Frontal cortex (tissue), 4 donors: ENCODE data around the gene QPCT. TPM values are rescaled to one million over a fixed set of nuclear protein-coding genes. Genes with fewer than 3 reads are reported as not detected.
"Not testable (repeated sequence)": the region's sequence is repeated elsewhere in the genome, so short reads cannot be mapped to it uniquely, and the experiment has no call there.

Experiments used
- DNase-seq, 2 donors: peaks; one replicate each; pipeline ENCODE4 v3.0.0; 2012; ENCODE audit warnings: low spot score in 2 of 2
- FAIRE-seq: peaks from 2 replicates; lab custom pipeline; 2012; peaks lifted over from hg19 to GRCh38; lab: Jason Lieb, UNC
- total RNA-seq: library from RNA; depleted of rRNA; stranded (reverse); fragments of >200 nt; gene quantifications from one replicate; pipeline ENCODE4 v1.2.3, GENCODE V29; 2014
- donor health status: control.
- donor health status: control.
- donor health status: control.

The QPCT gene
- total RNA-seq, 1 donor from 2014 or later = 22.0 TPM

DNA sequence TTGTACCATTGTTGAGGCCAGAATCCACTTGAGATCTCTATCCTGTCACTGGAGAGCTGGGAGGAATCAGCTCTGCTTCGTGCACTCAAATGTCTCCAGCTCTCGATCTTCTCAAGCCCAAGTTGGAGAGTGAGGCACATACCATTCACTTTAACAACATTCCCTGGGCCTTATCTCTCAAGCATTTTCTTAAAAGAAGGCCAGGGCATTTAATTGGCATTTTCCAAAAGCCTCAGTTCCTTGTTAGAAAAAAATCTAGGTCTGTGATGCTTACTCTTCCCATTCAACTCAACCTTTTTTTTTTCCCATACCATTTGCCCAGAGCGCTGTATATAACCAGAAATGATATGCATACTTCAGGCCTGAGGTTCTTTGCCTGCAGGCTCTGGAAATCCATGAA is 10.1 kb downstream of the QPCT start:
- DNase-seq = no peak
- FAIRE-seq = no peak

DNA sequence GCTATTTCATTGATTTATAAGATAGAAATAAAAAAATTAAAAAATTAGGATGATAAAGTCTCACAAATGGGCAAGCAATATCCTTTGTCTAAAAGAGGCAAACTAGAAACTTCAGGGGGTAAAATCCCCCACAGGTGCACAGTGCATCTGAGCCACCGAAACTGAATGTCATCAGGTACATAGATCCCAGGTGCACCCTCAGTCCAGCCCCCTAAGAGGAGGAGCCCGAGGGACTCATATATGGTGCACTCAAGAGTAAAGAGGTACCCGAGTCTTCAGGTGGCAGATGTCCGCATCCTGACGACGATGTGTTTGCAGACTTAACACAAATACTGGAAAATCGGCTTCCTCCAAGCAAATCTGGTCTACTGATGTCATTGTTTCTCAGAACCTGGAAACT is 11.3 kb downstream of the QPCT start:
- DNase-seq (no peak), FAIRE-seq (no peak)

DNA sequence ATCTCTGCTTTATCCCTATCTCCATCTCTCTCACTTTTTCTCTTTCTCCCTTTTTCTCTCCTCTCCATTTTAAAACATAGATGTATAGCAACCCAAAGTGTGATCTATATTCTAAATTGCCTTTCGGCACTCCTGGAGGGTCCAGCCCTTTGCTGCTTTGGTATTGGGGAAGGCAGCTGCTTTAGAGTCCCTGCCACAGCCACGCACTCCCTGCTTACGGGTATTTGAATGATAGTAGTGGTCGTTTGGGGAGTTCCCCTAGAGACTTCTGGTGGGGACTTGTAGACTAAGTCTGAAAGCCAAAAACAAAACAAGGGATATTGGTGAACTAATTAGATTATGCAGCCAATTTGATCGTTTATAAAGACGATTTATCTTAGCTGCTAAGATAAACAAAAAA is 11.9 kb downstream of the QPCT start:
- DNase-seq (no peak), FAIRE-seq (no peak)

DNA sequence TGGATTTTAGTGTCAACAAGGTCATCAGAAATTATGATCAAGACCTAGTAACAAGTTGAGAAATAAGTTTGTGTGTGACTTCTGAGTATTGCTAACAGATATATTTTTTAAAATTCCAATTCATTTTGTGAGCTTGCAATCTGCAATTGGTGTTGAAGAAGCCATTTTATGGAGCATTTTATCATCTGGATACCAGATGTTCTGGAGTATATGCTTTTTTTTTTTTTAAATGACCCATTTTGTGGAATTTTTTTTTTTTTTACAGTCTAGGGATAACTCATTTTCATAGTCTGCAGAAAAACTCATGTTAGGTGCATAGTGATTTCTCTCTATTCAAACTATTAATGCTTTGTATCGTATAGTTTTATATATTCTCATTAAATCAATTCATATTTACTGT is 12.6 kb downstream of the QPCT start:
- DNase-seq = no peak
- no peak for FAIRE-seq

DNA sequence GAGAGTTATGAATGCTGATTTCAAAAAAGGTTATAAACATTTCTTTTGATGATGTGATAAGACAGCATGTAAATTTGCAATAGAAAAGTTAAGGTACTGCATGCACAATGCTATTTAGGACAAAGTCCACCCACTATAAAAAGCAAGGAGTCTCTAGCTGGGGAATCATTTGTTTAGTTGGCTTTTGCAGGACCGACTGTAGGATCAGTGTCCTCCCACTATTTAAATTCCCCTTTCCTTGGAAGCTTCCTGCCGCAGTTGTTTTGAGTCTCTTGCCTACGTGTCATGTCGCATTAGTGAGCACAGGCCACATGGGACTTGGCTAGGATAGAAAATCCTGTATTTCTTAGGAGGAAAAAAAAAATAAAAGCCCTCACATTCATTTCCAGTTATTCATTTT is 13.1 kb downstream of the QPCT start:
- no peak for DNase-seq
- no peak for FAIRE-seq

DNA sequence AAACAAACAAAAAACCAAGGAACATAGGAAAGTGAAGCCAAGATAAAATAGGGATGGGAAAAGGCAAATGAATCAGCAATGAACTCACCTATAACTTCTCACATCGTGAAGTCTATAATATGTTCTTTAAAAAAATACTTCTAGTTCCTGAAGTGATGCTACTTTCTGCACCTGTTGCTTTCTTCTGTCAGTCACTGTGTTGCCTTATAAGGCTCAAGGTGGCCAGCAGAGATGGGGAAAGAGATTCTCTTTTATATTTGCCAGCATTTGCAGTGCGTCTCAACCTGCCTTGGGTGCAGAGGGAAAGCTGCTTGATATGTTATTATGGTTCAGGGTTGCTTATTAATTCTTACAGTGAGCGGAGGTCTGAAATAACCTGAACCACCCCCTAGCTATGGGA is 14.0 kb downstream of the QPCT start:
- FAIRE-seq (no peak), DNase-seq (no peak)

DNA sequence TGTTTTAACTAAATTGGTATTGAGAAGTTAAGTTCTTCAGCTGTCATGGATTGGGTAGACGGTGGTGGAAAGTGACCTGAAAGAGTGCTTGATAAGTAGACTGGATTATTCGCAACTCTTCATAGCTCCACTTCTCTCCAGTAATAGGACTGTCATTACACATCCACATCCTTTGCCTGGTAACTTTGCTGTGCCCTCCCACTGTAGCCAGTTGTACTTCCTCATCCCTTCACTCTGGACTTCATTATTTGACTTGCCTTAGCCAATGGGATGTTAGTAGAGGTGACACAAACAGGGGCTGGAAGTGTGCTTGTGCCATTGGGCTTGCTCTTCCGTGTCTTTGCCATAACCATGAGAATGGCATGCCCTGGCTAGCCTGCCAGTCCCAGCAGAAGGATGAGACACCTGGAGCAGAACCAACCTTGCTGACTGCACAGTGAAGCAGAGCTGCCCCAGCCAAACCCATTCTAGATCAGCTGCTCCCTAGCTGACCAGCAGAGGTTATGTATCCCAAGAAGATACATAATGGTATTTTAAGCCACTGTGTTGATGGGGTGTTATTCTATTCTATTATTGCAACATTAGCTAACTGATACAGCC is 16.9 kb downstream of the QPCT start:
- DNase-seq (no peak), FAIRE-seq (no peak)

DNA sequence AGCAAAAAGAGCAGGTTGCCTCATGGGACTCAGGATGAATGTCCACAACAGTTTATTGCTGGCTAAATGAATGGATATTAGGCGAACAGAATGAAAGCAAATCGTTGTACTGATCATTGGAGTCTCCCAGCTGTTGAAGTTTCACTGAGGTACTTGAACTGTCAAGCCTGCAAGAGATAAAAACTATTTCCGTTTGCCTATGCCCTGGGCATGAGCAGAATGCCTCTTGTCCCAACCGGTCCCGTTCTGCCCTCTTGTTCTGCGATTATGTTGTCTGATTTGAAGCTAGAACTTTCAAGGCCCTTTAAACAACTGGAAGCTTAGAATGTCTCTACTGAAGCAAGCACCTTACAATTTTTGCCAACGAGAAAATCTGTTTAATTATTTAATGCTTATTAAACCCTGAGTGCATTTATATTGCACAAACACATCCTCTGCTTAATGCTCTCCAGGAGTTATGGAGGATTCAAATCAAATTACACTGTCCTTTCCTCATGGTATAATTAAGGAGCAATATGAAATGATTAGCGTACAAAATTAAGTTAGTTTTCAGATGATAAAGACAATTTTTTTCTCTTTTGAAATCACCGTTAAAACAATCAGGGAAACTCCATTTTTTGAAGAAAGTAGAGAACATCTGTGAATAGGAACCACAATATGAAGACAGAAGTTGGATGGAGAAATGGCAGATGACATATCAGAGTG is 17.7 kb downstream of the QPCT start:
- DNase-seq (no peak), FAIRE-seq (no peak)

DNA sequence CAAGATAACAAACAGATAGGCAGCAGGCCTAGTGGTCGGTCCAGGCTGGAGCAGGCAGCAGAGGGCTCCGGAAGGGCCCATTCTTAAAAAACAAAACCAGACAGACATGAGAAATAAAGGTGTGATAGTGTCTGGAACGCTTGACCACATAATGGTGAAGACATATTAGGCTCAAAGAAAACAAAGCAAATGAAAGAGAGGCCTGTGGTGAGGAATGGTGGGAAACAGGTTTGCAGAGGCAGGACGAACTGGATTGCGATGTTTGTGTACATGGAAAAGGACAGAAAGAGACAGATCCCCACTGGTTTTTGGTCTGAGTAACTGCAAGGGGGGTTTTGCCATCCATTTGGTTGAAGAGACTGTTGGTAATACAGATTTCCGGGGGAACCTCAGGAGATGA is 19.9 kb downstream of the QPCT start:
- FAIRE-seq = no peak

DNA sequence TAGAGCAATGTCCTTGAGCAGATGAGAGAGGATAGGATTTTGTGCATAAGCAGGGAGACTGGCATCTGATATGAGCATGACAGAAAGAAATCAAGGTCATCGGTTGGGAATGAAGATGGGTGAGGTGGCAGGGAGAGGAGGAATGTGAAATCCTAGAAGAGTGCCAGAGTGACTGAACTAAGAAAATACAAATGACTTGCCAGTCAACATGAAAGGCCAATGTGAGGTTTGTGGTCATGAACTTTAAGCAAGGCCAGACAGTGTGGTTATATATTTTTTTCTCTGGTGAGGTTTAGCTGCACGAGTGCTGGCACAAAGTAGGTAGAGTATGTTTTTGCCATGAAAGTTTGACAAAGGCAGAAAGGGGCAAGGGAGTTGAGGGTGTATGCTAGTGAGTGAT is 21.2 kb downstream of the QPCT start:
- DNase-seq = no peak

More for the DNA sequence above, 19.9 kb downstream of the QPCT start:
- DNase-seq = no peak

DNA sequence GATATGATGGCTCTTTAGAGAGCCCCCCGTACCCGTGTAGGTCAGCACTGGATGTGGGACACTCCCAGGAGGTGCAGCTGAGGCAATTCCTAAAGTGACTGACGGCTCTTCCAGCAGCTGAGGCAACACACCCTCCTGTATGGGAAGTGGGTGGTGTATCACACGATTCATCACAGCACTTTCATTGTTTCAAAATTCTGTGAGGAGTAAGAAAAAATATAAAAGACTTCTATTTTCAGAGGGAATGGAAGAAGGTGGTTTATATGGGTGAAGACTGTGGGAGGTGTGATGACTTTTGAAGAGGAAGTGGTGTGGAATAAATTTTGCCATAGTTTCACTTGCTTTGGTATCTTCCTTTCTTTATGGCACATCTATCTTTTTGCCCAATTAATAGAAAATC is 22.3 kb downstream of the QPCT start:
- DNase-seq = no peak
- no peak for FAIRE-seq

More for the DNA sequence above, 21.2 kb downstream of the QPCT start:
- no peak for FAIRE-seq

DNA sequence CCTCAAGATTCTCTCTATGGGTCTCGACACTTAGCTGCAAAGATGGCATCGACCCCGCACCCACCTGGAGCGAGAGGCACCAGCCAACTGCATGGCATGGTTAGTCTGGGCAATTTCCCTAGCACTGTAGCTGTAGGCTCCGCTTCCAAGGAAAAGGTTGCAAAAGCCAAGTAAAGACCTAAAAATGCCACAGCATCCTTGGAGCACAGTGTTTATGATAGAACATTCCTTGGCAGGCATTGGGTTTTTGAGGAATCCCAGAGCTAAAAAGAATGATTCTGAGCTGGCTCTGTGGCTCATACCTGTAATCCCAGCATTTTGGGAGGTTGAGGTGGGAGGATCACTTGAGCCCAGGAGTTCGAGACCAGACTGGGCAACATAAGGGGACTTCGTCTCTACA is 22.9 kb downstream of the QPCT start:
- DNase-seq = no peak
- FAIRE-seq = no peak

DNA sequence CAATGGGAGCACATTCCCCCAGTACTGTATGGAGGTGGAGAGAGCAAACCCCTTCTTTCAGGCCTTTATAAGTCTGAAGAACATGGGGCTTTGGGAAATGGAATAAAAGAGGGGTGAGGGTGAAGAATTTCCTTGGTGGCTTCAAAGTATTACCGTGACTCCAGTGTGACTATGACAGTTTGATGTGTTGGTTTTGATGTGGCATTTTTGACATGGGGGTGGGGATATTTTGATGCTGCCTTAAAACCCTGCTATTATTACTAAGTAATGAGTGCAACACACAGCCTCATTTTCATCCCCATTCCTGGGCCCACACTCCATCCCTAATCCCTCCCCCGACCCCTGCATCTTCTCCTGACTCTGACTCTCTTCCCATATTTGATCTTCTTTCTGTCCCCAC is 23.6 kb downstream of the QPCT start:
- DNase-seq (no peak), FAIRE-seq (no peak)

DNA sequence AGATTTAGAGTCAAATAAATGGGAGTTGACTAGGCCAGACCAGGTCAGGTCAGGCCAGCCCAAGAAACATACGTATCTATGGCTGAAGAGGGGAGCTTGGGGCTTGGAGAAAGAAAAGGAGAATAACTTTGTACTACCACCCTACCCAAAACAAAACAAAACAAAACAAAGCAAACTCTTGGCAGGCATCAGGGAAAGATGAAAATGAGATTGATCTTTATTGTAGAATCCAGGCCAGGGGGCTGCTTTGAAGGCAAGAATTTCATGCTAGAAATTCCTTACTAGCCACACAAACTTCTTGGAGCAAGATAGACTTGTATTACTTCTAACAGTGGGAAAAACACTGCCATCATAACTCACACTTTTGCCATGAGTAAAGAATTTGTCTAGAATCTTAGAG is 26.2 kb downstream of the QPCT start:
- FAIRE-seq (no peak), DNase-seq (no peak)

DNA sequence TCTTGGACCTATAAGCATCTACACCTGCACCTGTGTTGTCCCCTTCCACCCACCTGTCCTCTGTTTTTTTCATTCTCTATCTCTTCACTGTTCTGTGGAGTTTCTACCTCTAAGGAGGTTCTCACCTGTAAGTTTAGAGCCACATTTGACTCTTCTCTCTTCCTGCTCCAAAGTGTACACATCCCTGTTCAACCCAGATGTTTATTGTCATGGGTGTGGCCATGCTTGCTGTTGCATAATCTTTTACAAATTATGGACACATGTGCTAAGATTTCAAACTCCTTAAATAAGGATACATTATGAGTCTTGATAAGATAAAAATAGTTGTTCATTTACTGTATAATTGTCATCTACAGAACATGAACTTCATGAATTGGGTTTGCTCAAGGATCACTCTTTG is 27.6 kb downstream of the QPCT start:
- FAIRE-seq = no peak

DNA sequence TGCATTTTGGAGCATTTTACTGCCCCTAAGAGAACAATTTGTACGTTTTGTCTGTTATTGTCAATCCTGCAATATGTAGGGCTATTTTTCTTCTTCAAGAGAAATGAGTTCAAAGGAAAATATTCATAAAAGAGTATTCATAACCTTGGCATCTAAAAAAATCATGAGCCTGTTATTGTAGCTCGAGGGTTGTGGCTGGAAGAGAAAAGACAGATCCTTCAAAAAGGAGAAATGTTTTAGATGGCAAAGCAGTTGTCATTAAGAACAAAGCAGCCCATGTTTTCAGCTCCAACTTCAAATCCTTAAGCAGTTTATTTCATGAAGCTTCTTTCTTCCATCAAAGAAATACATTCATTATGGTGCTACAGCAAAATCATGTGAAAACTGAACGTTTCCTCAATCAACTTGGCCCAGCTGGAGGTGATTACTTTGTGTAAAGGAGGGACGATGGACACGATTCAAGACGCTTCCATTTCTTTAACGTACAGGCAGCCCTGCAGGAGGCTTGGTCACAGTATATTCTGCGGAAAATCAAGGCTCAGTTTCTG is 31.4 kb downstream of the QPCT start:
- DNase-seq (no peak), FAIRE-seq (no peak)

More for the DNA sequence above, 27.6 kb downstream of the QPCT start:
- DNase-seq = no peak

DNA sequence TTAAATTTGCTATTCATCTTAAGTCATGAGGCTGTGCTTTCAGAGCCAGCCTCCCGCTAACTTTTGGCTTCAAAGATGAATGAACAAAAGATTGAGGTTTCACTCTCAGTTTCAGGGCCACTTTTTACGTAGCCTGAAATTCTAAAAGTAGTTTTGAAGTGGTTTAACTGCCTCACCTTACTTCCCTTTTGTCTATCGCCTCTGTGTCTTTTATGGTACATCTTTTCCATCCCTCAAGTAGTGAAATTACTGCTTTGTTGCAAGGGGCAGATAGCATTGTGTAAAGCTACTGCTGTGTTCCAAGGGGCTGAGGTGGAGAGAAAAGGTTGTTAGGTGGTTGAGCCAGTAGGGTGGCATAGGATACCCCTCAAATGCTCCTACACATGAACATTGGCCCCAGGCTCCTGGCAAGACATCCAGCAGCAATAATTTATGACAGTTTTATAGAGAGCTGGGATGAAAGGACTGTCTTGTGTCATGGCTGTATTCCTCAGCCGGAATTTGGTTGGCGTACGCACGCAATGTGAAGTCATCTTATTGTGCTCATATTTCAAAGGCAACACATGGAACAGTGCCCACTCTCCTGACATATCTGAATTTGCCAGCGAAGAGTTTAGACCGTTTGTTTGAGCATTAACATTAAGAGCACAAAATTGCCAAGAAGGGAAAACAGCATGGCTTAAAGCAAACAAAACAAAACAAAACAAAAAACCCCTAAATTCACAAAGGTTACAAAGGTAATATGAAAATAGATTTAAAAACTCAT is 32.2 kb downstream of the QPCT start:
- FAIRE-seq (no peak), DNase-seq (no peak)

DNA sequence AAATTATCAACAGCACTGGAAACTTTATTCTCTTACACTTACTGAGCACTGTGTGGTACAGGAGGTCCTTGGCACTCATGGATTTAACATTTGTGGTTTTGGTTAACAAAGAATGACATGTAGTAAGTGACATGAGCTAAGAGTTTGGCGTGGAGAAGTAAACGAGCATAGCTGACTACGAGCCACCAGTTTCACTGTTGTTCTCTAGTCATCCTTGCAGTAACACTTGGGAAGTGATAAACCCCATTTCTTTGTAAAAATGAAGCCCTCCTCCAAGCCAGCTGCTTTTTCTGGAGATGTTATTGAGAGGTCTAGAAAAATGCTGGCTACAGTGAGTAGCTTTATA is 32.7 kb downstream of the QPCT start:
- DNase-seq = no peak
- no peak for FAIRE-seq

DNA sequence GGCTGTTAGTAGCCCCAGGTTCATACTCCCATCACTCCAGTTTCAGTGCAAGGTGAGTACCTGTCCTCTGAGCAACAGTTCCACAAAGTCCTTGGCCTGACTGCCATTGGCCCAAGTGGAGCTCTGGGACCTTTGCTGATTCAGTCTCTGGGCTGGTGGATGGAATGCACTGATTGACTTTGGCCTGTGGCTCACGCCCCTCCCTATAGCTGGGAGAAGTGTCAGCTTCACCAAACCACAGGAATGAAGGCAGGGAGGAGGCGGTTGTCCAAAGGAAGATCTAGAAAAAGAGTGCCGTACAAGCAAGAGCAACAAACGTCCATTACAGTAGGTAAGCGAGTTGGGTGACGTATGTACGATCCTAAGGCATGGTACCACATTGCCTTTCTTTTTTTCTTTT is 34.0 kb downstream of the QPCT start:
- no peak for DNase-seq
- no peak for FAIRE-seq

DNA sequence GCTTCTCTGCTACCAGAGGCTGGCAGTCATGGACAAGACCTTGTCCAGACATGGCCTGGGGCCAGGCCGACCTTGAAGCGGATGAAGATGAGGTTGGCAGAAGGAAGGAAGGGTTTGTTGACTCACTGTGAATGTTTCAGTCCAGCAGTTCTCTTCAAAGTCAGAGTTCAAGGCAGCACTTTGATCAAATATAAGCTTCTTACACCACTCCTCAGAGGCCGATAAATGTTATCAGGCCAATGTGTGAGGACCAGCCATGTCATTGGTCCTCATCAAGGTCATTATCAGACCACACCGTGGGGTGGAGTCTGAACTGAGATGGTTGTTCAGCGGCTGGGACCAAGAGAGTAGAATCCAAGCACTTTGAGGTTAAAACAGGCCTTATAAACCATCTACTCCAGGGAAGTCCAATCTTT is 35.5 kb downstream of the QPCT start:
- FAIRE-seq (no peak), DNase-seq (no peak)

DNA sequence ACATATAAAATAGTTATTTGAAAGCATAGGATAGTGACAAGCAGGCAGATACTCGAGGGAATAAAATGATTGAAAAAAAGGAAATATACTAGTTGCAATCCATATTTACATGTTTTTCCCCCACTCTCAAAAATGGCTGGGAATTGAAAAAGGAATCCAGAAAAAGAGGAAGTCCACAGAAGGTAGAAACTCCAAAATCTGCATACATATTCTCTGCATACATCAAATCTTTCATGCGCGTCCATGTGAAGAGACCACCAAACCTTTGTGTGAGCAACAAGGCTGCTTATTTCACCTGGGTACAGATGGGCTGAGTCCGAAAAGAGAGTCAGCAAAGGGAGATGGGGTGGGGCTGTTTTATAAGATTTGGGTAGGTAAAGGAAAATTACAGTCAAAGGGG is 36.4 kb downstream of the QPCT start:
- DNase-seq, FAIRE-seq: not testable (repeated sequence)
